Activated naive CD8-positive, alpha-beta T cell treated with anti-CD3 and anti-CD28 coated beads, Interleukin-2, amount 50 U/mL, for 16 hours (primary cell): ENCODE measurements around the gene EMC8.

Experiments used
- DNase-seq: peaks from one replicate; pipeline ENCODE4 v3.0.0-alpha.2; 2020; ENCODE audit warnings: low read depth, low spot score

Gene EMC8

DNA sequence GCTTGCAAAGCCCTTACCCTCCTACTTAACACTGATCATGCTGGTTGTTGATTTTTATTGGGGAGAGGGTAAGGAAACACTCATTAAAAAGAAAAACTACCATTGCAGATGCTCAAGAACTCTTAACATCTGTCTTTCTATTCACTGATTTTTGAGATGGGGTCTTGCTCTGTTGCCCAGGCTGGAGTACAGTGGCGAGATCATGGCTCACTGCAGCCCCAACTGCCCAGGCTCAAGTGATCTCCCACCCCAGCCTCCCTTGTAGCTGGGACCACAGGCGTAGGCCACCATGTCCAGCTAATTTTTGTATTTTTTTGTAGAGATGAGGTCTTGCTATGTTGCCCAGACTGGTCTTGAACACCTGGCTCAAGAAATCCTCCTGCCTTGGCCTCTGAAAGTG, 14.5 kb downstream of the EMC8 start:
- no peak for DNase-seq

DNA sequence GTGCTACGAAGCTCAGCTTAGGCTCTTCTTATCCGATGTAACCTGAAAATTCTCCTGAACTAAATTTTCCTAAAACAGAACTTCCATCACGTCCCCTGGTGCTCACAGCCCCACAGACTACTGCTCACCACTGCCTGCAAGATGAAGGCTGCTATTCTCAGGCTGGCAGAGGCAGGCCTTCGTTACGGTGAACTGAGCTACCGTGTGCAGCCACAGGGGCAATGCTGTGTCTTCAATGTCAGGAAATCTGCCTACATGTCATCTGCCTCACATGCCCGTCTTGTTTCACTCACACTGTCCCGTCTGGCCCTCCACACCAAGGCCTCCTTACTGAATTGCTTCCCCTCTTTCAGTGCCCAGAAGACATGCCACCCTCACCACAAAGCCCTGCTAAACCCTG, 15.9 kb downstream of the EMC8 start:
- DNase-seq: no peak

DNA sequence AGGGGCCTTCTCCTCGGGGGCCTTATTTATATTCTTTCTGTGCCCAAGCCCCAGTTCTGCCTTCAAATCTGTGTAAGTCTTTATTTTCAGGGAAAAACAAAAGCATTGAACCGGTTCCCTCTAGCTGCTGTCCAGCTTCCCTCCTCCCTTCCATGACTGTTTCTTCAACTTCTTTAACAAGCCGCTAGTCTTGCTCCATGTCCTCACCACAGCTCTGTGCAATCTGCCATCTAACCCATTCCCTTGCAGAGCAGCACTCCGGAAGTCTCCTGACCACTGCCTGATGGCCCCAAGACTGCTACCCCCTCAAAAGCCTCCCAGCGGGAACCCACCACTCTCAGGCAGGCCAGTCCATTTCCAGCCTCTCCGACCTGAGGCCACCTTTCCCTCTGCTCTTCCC, 16.9 kb downstream of the EMC8 start:
- no peak for DNase-seq

DNA sequence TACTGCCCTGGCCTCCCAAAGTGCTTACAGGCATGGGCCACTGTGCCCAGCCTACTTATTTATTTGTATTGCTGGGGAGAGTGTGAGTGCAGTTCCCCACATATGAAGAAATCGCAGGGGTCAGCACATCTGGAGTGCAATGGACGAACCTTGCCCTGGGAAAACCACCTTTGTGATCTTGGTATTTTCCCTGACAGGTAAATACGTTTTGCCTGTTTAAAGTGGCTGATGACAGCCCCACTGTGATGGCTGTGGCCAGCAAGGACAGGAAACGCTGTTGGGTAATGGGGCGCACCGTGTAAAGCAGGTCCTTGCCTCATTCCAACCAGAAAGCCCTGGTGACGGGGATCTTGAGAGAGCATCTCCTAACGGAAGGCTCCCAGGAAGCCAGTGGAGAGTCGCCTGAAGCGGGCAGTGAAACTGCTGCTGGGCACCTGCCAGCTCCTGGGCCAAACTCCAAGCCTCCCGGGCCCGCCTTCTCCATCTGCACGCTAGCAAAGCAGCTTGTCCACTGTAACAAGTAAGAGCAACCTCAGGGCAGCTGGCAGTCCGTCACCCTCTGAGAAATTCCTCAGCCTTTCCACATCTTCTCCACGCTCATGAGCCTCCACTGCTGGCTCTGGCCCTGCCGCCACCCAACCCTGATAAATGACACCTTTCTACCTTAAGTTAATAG, 17.5 kb downstream of the EMC8 start:
- DNase-seq: no peak

DNA sequence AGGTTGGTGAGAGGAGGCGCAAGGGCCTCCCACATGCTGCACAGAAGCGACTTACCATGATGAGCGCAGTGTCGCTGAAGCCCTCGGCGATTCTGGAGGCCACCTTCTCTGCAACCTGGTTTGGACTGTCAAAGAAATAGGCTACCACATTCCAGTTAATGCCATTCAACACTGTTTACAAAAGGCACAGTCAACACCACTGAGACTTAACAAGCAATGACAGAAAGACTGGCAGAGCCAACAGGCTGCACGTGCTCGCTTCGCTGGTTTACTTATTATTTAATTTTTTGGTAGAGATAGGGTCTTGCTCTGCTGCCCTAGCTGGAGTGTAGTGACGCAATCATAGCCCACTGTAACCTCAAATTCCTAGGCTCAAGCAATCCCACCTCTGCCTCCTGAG, 18.2 kb downstream of the EMC8 start:
- DNase-seq: no peak

DNA sequence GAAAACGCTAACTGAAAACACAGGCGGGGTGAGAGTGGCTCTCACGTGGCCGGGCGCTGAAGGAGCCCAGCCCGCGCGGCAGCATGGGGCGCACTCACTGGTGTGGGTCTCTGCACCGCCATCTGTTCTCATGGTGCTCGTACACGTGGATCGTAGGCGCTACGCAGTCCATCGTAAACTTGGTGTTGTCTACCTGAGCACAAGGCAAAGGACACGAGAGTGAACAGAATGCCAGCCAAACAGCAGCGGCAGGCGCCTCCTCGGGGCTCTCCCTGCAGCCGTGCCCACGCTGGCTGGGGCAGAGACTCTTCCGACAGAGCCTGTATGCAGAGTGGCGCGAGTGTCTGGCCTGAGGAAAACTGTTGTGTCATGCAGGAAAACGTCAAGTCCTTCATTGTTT, 19.1 kb downstream of the EMC8 start:
- no peak for DNase-seq

DNA sequence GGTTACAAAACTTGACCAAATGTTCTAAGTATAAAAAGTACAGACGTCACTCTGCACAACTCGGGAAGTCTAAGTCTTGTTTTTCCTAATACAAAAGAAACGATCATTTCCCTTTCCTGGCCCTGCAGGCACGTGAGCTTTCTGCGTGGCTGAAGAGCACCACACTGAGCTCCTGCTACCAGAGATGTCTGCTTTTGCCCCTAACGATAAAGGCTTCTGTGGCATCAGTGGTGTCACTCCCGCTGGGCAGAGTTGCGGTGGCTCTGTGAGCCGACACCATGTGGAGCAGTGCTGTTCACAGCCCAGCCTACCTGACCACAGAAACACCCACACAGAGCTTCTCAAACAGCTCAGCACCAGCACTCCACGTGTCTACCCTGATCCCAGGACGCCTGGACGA, 20.5 kb downstream of the EMC8 start:
- DNase-seq: no peak

DNA sequence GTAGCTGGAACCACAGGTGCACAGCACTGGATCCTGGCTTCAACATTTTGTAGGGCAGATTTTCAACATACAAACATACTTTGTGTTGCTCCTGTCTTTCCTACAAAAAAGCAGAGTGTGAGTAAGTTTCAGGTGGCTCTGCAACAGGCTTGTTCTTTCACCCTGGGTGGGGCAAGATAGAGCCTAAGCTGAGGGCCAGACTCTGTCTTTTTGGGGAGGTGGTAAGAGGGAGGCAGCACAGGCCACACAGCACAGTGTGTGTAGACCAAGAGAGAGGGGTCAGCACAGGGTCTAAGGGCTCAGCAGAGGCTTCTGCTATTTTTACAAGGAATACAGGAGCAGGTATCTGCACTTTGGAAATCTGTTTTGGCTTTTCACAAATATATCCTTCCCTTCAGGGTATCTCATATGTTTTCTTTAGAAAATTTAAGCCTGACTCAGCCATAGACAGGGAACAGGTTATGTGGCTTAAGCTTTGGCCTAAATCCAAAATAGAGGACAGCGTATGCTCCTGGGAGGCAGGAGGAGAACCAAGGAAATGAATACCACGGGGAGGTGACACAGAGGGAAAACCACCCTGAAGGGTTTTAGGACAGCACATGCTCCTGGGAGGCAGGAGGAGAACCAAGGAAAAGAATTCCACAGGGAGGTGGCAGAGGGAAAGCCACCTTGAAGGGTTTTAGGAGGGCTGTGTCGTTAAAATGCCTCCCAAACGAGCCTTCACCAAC, 21.6 kb downstream of the EMC8 start:
- no peak for DNase-seq

DNA sequence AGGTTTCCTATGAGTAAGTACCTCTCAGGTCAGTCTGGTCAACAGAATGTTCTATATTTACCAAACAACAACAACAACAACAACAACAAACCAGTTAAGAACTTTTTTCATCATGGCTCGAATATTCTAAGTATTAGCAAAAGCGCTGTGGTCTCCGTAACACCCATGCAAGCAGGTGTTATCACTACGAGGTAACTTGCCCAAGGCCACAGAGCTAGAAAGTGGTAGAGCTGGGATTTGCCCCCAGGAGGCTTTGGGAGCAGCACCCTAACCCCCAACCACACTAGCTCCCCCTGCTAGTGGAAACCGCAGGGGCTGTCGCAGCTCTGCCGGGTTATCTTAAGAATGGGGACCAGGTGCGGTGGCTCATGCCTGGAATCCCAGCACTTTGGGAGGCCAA, 24.5 kb downstream of the EMC8 start:
- no peak for DNase-seq

DNA sequence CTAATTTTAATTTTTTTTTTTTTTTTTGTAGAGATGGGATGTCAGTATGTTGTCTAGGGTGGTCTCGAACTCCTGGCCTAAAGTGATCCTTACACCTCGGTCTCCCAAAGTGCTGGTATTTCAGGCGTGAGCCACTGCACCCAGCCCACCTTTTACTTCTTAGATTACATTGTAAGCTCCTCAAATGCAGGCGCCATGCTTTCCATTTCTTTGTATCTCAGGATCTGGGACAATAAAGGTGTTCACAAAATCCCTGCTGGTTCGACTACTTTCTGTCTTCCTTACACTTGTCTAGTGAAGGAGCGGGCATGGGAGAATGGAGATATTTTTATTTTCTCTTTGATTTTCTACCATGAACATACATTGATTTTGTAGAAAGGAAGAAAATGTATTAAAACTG, 25.2 kb downstream of the EMC8 start:
- DNase-seq: no peak

DNA sequence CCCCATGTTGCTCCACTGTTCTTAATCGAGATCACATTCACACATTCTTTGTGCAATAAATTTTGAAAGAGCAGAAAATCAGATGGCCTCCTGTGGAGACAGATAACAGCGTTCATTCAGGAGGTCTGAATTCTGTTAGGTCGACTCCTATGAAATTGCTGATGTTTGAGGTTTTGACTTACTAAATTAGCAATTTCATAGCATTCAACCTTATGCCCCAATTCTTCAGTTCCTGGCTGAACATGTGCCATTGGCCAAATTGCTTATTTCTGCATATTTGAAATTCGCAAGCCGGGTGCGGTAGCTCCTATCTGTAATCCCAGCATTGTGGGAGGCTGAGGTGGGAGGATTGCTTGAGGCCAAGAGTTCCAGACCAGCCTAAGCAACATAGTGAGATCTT, 26.3 kb downstream of the EMC8 start:
- no peak for DNase-seq

DNA sequence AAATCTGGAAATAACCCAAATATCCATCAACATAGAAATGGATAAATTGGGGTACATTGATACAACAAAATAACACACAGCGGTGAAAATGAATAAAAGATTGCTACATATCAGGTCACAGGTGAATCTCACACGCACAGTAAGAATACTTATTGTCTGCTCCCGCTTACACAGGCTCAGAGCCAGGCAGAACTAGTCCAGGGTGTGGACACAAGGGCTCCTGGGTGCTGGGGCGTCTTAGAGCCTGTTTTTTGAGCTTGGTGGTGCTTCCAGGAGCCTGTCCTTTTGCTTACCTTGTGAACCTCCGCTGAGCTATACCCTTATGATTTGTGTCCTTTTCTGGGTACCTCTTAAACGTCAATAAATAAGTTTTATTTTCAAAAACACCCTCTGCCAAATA, 28.6 kb downstream of the EMC8 start:
- no peak for DNase-seq

DNA sequence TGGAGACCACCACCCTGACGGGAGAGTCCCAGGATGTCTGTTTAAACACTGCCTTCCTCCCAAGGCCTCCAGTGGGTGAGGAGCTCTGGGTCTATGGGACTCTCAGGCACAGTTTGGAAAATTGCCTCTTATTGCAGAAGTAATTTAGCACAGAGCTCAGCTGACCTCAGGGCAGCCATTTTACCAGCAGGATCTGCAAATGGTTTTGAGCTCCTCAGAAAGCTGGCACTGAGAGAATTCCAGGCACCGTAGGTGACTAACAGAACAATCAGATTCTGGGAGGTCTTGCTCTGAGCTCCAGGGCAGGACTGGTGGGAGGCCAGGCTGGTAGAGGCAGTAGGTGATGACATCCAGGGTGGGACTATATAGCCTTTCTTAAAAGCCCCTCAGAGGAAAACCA, 31.1 kb downstream of the EMC8 start:
- DNase-seq: no peak

DNA sequence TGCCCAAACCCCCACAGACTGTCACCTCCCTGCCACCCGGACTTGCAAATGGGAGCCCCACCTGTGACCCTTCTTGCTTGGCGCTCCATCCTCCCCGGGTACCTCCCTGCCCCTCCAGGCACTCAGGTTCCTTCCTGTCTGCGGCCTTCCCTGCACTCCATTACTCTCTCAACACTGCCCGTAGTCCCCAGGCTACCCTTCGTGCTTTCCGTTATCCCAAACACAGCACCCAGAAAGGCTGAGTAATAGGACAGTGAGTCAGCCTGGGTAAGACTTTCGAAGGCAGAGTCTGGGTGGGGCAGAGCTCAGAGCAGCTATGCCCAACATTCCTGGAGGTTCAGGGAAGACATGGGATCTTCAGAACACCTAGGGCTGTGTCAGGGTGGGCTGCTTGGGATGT, 31.8 kb downstream of the EMC8 start:
- DNase-seq: no peak

DNA sequence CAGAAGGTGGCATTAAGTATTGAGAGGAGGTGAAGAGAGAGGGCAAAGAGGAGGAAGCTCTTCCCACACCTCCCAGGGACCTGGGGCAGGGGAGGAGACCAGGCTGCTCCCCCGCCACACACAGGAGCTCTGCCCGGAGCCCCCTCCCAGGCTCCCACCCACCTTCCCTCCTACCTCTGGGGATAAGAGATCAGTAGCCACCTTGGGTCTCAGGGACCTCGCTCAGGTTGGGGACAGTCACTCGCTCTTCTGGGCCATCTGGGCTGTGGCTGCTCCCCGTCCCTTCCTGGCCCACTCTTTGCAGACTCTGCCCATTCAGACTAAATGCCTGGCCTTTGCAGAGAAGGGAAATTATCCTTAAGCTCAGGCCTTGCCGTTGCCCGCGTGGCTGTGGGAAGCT, 33.6 kb downstream of the EMC8 start:
- DNase-seq: no peak

DNA sequence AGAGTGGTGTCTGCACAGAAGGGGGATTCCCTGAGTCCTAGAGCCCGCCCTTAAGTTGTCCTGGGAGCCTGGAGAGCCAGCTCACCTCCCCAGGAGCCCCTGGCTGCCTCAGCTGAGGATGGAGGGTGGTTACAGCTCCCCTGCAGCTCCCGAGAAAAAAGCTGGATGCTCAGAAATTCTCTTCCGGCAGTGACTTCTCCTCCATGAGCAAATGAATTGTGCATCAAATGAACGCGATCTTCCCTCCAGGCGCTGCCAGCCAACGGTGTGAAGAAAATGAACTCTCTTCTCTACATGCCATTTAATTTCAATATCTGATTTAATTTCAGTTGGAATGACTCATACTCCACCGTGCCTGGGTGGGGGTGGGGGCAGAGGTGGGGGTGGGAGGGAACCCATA, 34.1 kb downstream of the EMC8 start:
- no peak for DNase-seq

DNA sequence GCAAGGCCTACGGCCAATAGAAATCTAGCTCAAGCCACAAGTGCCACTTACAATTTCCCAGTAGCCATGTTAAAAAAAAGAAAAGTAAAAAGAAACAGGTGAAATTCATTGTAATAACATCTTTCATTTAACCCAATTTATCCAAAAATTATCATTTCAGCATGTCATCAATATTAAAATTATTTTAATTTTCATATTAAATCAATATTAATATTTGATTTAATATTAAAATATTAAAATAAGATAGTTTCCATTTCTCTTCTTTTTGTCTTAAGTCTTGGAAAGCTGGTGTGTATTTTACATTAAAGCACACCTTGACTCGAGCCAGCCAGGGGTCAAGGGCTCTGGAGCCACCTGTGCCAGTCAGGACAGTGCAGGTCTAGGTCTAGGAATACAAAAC, 35.7 kb downstream of the EMC8 start:
- no peak for DNase-seq

DNA sequence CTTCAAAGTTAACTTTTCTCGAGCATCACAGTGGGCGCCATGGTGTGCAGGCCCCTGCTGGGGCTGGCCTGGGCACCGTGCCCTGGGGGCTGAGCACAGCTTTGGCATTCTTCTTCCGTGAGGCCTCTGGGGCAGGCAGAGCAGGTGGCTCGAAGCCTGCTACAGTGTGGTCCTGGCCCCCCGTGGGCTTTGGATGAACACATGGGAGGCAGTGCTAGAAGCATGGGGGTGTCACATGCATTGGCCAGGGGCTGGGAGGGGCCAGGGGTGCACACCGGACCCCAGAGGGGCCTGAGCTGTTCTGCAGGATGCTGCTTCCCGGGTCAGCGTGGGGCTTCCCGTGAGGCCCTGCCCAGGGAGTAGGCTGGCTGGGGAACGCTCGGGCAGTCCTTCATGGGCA, 36.4 kb downstream of the EMC8 start:
- DNase-seq: no peak

DNA sequence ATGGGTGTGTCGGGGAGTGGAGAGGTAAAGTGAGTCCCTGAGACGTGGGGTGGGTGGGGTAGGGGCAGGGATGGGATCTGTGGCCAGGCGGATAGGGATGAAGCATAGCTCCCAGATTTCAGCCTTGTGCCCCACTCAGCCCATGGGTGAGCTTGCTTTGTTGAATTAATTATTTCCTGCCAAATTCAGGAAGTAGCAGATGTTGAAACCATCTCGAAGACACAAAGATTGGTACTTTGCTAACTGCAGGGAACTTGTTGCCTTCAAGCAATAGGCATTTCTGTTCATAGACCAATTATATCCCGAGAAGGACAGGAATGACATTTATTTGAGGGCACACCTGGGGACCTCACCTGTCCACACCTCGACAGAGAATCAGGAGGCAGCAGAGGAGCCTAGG, 37.5 kb downstream of the EMC8 start:
- no peak for DNase-seq

DNA sequence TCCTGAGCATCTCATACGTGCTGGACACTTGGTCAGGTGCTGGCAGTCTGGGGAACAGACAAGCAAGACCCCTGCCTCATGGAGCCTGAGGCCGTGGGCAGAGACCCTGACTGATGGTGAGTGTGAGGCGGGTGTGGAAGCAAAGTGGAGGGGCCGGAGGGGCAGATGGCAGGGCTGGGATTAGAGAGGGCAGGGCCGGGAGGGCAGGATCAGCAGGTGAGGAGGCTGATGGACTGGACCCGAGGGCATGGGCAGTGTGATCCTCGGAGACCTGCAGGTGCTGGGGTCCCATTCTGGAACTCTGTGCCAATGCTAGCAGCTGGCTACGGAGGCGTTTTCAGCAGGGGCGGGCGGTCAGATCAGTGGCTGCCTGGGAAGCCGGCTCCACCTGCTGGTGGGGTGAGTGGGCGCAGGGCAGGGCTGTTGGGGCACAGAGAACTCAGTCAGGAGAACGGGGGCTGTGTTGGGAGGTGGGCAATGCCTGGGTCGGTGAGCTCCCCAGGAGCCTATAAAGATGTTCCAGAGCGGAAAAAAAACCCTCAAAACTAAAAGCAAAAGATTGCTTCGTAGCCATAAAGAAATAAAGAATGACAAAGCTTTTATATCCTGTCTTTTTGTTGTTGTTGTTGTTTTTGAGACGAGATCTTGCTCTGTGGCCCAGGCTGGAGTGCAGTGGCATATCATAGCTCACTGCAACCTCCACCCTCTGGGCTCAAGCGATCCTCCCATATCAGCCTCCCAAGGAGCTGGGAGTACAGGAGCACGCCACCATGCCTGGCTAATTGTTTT, 39.5 kb downstream of the EMC8 start:
- DNase-seq: no peak

DNA sequence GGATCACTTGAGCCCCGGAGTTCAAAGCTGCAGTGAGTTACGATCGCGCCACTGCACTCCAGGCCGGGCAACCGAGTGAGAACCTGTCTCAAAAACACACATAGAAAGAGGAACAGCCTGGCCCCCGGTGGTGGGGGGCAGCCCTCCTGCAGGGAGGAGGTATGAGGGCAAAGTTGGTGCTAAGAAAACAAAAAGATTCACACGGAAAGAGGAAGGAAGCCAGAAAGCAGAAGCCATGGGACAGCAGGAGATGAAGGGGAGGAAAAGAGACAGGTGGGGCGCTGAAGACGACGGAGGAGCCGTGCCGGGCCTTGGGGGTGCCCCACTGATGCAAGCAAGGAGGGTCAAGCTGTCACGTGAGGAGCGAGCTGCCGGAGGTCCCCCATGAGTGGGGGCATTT, 40.2 kb downstream of the EMC8 start:
- DNase-seq: no peak

DNA sequence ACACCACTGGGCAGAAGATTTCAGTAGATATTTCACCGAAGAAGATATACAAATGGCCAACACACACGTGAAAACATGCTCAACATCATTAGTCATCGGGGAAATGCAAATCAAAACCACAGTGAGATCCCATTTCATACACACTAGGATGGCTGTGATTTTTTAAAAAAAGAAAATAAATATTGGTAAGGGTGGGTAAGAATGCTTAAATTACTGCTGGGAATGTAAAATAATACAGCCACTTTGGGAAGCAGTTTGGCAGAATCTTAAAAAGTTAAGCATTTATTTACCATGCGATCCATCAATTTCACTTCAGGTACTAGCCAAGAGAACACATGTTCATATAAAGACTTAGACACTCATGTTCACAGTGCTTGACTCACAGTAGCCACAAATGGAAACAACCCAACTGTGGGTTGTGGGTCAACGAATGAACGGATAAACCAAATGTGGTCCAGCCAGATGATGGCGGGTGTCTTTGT, 42.0 kb downstream of the EMC8 start:
- DNase-seq: no peak
